IPS-11a (cell line): ENCODE data around the gene MTX1.
A peak's percentile ranks its signal among the peaks of the same experiment; 100 is the strongest.
"Not testable (repeated sequence)": the region's sequence is repeated elsewhere in the genome, so short reads cannot be mapped to it uniquely, and the experiment has no call there.

Experiments used
- H3K4me3 ChIP-seq: one replicate; pipeline ENCODE4 v1.5.1; 2013; ENCODE audit warnings: low read depth, low read length, control low read depth

The MTX1 gene, protein sequence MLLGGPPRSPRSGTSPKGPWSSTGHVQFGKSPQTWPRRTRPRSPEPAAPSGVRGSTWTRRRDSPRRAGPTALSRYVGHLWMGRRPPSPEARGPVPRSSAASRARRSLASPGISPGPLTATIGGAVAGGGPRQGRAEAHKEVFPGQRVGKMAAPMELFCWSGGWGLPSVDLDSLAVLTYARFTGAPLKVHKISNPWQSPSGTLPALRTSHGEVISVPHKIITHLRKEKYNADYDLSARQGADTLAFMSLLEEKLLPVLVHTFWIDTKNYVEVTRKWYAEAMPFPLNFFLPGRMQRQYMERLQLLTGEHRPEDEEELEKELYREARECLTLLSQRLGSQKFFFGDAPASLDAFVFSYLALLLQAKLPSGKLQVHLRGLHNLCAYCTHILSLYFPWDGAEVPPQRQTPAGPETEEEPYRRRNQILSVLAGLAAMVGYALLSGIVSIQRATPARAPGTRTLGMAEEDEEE

GRCh38 chr1:155208541-155209311 is at the start of gene MTX1:
Gene MTX1, plus strand, starts transcription at chr1:155208695. Its CDS starts 110 bp downstream, at chr1:155208805.
- peak within 1 kb of the TSS; percentile 91 for H3K4me3 ChIP-seq

- no peak overlapping the region for H3K4me3 ChIP-seq
Observed at GRCh38 chr1:155158991-155159390, 49.5 kb upstream of the MTX1 start.

- no peak overlapping the region for H3K4me3 ChIP-seq
Observed at GRCh38 chr1:155160128-155160527, 48.4 kb upstream of the MTX1 start.

GRCh38 chr1:155162631-155163030 is 45.9 kb upstream of the MTX1 start:
- H3K4me3 ChIP-seq, result not testable (repeated sequence)

DNA sequence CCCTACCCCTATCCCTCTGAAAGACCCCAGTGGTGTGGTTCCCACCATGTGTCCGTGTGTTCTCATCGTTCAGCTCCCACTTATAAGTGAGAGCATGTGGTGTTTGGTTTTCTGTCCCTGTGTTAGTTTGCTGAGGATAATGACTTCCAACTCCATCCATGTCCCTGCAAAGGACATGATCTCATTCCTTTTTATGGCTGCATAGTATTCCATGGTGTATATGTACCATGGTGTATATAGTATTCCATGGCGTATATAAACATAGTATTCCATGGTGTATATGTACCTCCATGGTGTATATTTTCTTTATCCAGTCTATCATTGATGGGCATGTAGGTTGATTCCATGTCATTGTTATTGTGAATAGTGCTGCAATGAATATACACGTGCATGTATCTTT is 44.7 kb upstream of the MTX1 start:
- not testable (repeated sequence) for H3K4me3 ChIP-seq

GRCh38 chr1:155164625-155165024 is 43.9 kb upstream of the MTX1 start:
- not testable (repeated sequence) for H3K4me3 ChIP-seq

DNA sequence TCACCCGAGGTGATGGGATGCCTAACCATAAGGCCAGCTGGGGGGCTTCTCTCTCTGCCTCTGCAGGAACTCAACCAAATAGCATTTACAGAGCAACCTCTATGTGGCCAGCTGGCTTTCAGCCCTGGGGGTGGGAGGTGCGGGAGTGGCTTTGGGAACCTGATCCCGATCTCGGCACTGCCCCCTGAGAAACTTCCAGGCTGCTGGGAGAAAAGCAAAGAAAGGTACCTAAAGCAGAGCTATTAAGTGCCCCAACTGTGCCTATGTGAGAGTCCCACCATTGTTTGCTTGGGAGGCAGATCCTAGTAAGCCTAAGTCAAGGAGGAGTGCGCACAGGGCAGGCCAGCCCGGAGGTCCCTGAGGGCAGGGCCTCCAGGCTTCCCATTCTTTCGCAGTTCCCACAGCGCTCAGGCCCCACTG is 42.4 kb upstream of the MTX1 start:
- no peak overlapping the region for H3K4me3 ChIP-seq

GRCh38 chr1:155166471-155167165 is 41.9 kb upstream of the MTX1 start:
- peak overlapping the region; percentile 24 for H3K4me3 ChIP-seq

- H3K4me3 ChIP-seq, result peak overlapping the region; percentile 35
Observed at GRCh38 chr1:155167166-155168104, 41.1 kb upstream of the MTX1 start.

DNA sequence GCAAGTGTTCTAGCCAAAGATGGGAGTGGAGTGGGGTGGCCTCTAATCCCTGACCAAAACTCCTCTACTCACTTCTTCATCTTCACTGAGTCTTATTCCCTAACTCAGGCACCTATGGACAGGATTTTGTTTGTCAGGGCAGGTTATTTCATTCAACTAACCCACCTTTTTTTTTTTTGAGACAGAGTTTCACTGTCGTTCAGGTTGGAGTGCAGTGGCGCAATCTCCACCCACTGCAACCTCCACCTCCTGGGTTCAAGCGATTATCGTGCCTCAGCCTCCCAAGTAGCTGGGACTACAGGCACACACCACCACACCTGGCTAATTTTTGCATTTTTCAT is 40.4 kb upstream of the MTX1 start:
- H3K4me3 ChIP-seq, result not testable (repeated sequence)

- H3K4me3 ChIP-seq, result no peak overlapping the region
Observed at GRCh38 chr1:155168456-155169210, 39.9 kb upstream of the MTX1 start.

DNA sequence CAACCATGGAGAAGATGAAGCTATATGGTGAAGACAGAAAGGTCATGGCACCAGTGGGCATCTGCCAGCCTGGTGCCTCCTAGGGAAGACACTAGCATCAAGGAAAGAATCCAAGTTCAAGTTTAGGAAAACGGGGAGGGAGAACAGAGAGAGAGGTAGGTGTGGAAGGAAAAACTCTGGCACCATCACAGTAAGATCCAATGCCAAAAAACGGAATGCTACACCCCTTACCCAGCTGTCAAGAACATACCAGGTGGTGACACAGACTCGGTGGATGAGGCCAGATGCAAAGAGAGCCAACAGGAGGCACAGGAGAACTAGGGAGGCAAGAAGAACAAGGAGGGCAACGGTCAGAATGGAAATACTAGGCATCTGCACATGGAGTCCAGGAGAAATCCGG is 39.0 kb upstream of the MTX1 start:
- no peak overlapping the region for H3K4me3 ChIP-seq

DNA sequence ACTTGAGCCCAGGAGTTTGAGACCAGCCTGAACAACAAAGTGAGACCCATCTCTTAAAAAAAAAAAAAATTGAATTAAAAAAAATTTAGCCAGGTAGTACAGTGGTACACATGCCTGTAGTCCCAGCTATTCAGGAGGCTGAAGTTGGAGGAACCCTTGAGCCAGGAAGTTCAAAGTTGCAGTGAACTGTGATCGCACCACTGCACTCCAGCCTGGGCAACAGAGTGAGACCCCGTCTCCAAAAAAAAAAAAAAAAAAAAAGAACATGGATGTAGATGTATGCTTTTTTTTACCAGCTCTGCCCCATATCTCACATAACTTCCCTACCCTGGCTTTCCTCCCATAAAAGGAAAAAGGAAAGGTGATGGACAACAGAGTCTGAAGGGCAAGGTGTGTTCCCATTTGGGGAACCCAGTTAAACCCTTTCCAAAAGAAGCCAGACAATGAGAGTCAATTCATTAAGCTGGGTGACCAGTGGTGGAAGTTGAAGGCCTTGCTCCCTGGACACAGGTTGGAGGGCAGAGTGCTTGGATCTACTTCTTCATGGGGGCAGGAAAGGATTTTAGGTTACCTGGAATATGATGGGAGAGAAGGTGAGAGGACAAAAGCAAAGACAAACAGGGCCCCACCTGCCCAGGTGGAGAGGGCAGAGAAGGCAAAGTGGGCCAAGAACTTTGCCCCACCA is 38.3 kb upstream of the MTX1 start:
- no peak overlapping the region for H3K4me3 ChIP-seq

DNA sequence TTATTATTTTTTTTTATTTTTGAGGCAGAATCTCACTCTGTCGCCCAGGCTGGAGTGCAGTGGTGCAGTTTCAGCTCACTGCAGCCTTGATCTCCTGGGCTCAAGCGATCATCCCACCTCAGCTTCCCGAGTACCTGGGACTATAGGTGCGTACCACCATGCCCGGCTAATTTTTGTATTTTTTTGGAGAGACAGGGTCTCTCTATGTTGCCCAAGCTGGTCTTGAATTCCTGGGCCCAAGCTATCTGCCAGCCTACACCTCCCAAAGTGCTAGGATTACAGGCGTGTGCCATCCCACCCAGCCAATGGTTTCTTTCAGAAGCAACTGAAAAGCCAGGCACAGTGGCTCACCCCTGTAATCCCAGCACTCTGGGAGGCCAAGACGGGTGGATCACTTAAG is 37.7 kb upstream of the MTX1 start:
- H3K4me3 ChIP-seq, result no peak overlapping the region

DNA sequence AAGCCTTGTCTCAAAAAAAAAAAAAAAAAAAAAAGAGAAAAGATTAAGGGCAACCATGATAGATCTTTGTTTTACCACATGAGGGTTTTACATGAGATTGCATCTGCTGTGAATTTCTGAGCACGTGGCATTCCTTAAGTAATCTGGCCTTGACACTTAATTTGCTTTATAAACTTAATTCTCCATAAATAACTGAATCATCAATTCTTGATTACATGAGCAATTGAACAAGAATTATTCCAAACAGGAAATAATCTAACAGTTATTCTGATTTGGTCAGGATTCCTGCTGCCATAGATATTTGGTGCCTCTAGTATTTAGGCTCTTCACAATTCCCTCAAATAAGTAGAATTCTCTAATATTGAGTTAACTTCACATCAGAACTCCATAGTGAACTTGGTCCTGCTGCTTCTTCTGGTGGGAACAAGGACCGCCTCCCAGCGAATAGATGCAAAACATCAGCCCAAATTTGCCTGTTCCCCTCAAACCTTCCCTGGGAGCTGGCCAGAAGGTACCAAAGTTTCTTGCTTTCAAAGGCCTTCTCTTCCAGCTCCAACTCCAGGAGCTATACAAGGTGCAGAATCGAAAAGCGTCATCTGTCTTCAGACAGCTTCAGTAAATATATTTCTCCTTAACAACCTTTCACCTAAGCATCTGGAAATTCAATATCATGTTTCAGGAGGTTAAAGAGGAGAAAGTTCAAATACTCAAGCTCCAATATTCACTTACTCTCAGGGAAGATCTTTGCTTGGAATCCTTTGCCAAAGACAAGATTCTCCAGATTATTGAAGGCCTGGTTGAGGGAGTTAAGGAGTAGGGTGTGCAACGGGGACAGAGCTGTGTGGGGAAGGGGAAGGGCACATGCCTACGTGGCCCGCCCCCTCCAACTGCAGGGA is 36.4 kb upstream of the MTX1 start:
- peak overlapping the region; percentile 80 for H3K4me3 ChIP-seq

GRCh38 chr1:155172732-155173477 is 35.6 kb upstream of the MTX1 start, which contains the start of gene KRTCAP2:
Gene KRTCAP2, minus strand, starts transcription at chr1:155173304. Its CDS starts 80 bp downstream, at chr1:155173224.
- H3K4me3 ChIP-seq, result peak within 1 kb of the TSS; percentile 80
